Measurements from ENCODE around the gene PELI3.

The PELI3 gene

DNA sequence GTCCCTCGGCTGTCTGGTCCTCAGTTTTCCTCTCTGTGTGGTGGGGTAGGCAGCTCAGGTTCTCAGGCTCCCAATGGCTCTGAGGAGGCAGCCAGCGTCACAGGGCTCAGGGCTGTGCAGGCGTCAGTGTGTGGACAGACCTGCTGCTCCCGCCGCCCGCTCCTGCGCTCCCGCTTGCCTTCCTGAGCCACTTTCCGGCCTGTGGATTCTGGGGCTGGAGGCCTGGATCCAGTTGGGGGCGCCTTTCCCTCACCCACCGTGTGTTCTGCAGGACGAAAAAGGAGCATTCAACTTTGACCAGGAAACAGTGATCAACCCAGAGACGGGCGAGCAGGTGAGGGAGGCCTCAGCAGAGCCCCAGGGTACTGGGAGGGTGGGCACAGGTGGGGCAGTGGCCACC lies 28.2 kb downstream of the PELI3 start:
- H3K27ac ChIP-seq, result no peak overlapping the region
- no peak for DNase-seq (ENCODE audit: low read depth, low spot score)

DNA sequence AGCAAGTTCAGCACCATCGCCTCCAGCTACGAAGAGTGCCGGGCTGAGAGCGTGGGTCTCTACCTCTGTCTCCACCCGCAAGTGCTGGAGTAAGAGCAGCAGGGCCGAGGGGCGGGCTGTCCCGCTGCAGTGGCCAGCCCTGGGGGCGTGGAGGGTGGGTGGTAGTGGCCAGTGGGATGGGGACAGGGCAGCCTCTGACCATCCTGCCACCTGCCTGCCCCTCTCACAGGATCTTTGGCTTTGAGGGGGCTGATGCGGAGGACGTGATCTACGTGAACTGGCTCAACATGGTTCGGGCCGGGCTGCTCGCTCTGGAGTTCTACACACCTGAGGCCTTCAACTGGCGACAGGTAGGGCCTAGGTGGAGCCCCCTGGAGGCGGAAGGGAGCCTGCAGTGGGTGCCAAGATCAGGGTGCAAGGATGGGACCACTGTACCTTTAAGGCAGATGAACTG lies 28.7 kb downstream of the PELI3 start:
- no peak for DNase-seq (ENCODE audit: low read depth, low spot score)
- H3K27ac ChIP-seq, result no peak overlapping the region

- DNase-seq (ENCODE audit: low read depth, low spot score), result no peak
- no peak overlapping the region for H3K27ac ChIP-seq
Measured at GRCh38 chr11:66497206-66497605, 30.5 kb downstream of the PELI3 start.

DNA sequence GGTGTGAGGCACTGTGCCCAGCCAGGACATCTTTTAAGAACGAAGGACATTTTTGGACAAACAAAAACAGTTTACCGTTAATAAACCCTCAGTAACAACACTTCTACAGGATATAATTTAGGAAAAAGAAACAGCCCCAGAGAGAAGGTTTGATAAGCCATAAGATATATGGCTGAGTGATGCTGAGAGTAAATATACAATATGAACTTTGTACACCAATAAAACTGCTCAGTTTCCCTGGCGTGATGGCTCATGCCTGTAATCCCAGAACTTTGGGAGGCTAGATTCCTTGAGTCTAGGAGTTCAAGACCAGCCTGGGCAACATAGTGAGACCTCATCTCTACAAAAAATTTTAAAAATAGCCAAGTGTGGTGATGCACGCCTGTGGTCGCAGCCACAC lies 31.8 kb downstream of the PELI3 start:
- no peak for DNase-seq (ENCODE audit: low read depth, low spot score)
- H3K27ac ChIP-seq, result no peak overlapping the region

GRCh38 chr11:66505276-66505816 lies 38.6 kb downstream of the PELI3 start:
- H3K27ac ChIP-seq, result no peak overlapping the region
- no peak for DNase-seq (ENCODE audit: low read depth, low spot score)

DNA sequence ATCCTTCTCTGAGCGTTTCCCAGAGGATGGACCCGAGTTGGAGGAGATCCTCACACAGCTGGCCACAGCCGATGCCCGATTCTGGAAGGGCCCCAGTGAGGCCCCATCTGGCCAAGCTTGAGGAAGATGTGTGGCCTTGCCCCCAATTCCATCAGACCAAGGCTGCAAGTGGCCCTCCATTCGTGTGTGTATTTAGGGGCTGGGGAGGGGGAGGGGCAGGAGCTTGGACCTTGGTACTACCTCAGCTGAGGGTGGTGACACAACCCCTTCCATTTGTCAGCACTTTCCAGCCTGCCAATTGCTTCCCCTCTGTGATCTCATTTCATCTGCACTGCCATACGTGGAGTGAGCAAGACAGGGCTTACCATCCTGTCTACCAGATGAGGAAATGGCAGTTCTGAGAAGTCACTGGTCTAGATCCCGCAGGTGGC lies 42.4 kb downstream of the PELI3 start:
- no peak overlapping the region for H3K27ac ChIP-seq
- no peak for DNase-seq (ENCODE audit: low read depth, low spot score)

DNA sequence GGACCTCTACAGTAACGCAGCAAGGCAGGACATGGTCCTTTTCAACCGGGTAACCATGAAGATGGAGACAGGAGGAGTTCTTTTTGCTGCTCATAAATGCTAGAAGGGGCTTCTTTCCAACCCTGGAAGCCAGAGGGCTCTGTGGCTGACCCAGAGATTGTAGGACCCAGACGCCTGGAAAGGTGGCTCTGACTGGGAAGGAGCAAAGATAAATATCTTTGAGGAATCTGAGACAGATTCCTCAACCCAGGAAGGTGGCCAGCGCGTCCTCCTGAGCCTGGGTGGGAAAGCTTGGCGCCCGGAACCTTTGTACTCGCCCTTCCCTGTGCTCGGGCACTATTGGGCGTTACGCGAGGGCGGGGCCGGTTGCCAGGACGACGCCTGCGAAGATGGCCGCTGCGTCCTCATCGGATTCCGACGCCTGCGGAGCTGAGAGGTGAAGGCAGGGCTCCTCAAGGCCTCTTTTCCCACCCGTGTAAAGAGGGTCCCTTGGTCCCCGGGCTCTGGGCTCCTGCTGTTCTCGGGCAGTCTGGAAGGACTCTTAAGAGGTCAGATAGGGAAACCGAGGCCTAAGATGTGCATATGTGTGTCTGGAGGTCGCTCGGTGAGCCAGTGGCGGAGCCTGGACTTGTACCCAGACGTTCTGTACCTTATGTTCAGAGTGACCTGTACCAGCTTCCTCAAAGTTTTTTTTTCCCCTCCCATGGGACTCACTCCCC lies 43.7 kb downstream of the PELI3 start, which contains the start of gene BBS1:
TSS of gene BBS1 (plus strand) at position 365 of the 719 bp plus-strand sequence. CDS start at position 390, 25 bp downstream.
- DNase-seq (ENCODE audit: low read depth, low spot score), result no peak
- H3K27ac ChIP-seq, result no peak within 1 kb of the TSS

- no peak for DNase-seq (ENCODE audit: low read depth, low spot score)
- H3K27ac ChIP-seq, result no peak overlapping the region
Measured at GRCh38 chr11:66510990-66511339, 44.3 kb downstream of the PELI3 start.

DNA sequence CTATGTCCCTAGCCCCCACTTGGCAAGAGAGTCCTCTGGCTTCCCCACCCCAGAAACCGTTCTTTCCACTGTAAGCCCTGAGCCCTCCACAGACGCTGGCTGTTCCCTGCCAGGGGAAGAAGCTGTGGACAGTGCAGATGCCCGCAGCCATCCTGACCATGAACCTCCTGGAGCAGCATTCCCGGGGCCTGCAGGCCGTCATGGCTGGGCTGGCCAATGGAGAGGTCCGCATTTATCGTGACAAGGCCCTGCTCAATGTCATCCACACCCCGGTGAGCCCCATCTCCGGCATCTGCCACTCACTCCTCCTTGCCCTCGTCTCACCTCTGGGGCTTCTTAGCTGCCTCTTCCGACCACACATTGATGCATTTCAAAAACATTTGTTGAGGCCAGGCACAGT lies 56.9 kb downstream of the PELI3 start:
- no peak overlapping the region for H3K27ac ChIP-seq
- no peak for DNase-seq (ENCODE audit: low read depth, low spot score)

DNA sequence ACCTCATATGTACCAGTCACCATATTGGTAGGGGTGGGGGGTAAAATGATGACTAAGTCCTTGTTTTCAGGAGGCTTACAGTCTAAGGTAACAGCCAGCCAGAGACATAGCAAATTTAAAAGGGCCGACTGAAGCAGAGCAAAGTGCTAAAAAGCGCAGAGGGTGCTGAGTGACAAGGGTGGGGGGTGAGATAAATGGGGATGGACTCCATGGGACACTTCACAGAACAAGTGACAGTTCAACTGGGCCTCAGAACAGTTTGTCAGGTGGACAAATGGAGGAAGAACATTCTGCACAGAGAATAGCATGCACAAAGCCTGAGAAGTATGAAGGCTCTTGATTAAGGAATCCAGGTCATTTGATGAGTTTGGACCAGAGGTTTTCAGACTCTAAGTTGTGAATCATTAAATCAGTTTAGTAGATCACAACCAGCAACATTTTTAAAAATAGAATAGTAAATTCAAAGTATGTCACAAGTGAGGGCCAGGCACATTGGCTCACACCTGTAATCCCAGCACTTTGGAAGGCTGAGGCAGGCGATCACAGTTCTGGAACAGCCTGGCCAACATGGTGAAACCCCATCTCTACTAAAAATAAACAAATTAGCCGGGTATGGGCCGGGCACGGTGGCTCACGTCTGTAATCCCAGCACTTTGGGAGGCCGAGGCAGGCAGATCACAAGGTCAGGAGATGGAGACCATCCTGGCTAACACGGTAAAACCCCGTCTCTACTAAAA lies 57.8 kb downstream of the PELI3 start:
- DNase-seq (ENCODE audit: low read depth, low spot score), result no peak

More for the DNA sequence above, 57.8 kb downstream of the PELI3 start:
- H3K27ac ChIP-seq, result no peak overlapping the region

All from epithelial cell of prostate (primary cell).